NCI-H1417 (cell line): ENCODE data around the gene BAIAP3.

ENCODE experiments used
- DNase-seq, 3 experiments: peaks; one replicate each; lab custom pipeline; 2025; lab: John Stamatoyannopoulos, UW

BAIAP3 gene

DNA sequence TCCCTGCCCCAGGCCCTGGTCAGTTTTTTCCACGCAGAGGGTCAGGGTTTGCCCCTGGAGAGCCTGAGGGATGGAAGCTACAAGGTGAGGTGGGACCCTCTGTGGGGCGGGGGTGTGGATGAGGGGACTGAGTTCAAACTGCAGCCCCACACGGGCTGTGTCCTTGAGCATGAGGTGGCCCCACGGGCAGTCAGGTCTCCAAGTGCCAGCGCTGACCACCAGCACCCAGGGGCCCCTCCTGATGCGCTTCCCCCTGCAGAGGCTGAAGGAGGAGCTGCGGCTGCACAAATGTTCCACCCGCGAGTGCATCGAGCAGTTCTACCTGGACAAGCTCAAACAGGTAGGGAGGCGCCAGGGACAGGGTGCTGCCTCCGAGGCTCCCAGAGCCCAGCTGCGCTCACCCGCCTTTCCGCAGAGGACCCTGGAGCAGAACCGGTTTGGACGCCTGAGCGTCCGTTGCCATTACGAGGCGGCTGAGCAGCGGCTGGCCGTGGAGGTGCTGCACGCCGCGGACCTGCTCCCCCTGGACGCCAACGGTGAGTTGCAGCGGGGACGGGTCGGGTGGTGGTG, 13.9 kb downstream of the BAIAP3 start:
- DNase-seq = no peak

DNA sequence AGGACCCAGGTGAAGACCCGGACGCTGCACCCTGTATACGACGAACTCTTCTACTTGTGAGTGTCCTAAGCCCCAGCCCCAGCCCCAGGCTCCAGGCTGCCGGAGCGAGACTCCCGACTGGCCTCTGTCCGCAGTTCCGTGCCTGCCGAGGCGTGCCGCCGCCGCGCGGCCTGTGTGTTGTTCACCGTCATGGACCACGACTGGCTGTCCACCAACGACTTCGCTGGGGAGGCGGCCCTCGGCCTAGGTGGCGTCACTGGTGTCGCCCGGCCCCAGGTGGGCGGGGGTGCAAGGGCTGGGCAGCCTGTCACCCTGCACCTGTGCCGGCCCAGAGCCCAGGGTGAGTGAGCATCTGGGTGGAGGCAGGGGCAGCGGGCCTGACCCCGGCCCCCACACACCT, 14.5 kb downstream of the BAIAP3 start:
- no peak for DNase-seq

- no peak for DNase-seq
Observed at GRCh38 chr16:1348441-1348840, 15.0 kb downstream of the BAIAP3 start.

- no peak for DNase-seq
Observed at GRCh38 chr16:1348926-1349325, 15.5 kb downstream of the BAIAP3 start.

GRCh38 chr16:1349351-1349750, 15.9 kb downstream of the BAIAP3 start:
- no peak for DNase-seq

- DNase-seq = no peak
Observed at GRCh38 chr16:1349951-1350350, 16.5 kb downstream of the BAIAP3 start.

GRCh38 chr16:1350691-1351090, 17.2 kb downstream of the BAIAP3 start:
- DNase-seq = no peak

- DNase-seq = no peak
Observed at GRCh38 chr16:1351215-1351581, 17.8 kb downstream of the BAIAP3 start.

GRCh38 chr16:1351582-1352362, 18.3 kb downstream of the BAIAP3 start, which contains the start of the genes GNPTG and TSR3:
GNPTG (plus strand) TSS chr16:1351931; CDS start chr16:1351966, 35 bp downstream.
TSR3 (minus strand) TSS chr16:1351878; CDS start chr16:1351804, 74 bp downstream.
- peak; percentile 86 to 96 (median 86) for DNase-seq

DNA sequence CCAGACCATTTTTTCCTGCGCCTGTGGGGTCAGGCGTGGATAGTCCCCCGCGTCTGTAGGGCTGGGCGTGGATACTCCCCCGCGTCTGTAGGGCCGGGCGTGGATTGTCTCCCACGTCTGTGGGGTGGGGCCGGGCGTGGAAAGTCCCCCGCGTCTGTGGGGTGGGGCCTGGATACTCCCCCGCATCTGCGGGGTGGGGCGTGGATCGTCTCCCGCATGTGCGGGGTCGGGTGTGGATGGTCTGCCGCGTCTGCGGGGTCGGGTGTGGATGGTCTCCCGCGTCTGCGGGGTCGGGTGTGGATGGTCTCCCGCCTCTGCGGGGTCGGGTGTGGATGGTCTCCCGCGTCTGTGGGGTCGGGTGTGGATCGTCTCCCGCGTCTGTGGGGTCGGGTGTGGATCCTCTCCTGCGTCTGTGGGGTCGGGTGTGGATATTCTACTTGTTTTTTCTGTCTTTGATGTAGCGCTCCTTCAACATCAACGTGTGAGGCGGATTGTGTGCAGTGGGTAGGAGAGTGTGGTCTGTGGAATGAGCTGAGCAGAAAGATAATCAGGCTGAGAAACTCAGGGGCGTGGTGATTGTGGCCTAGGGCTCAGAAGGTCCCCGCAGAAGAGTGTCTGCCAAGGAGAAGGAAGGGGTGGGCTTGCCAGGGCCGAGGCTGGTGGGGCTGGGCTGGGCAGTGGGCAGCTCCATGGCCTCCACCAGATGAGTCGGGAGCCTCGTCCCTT, 21.5 kb downstream of the BAIAP3 start:
- no peak for DNase-seq

DNA sequence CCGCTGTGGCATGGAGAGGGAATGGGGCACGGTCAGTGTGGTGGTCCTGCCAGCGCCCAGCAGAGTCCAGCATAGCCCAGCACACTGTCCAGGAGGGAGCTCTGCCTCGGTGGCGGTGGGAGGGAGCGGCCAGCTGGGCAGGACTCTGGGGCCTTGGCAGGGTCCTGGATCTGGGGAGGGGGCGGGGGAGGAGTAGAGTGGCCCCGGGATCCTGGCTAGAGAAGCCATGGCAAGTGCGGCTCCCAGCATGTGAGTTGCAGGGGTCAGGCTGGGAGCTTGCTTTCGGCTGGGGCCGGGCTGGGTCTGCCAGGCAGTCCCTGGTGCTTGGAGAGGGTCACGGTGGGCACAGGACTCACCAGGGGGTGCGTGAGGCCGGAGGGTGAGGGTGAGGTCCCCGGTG, 22.1 kb downstream of the BAIAP3 start:
- DNase-seq = no peak

DNA sequence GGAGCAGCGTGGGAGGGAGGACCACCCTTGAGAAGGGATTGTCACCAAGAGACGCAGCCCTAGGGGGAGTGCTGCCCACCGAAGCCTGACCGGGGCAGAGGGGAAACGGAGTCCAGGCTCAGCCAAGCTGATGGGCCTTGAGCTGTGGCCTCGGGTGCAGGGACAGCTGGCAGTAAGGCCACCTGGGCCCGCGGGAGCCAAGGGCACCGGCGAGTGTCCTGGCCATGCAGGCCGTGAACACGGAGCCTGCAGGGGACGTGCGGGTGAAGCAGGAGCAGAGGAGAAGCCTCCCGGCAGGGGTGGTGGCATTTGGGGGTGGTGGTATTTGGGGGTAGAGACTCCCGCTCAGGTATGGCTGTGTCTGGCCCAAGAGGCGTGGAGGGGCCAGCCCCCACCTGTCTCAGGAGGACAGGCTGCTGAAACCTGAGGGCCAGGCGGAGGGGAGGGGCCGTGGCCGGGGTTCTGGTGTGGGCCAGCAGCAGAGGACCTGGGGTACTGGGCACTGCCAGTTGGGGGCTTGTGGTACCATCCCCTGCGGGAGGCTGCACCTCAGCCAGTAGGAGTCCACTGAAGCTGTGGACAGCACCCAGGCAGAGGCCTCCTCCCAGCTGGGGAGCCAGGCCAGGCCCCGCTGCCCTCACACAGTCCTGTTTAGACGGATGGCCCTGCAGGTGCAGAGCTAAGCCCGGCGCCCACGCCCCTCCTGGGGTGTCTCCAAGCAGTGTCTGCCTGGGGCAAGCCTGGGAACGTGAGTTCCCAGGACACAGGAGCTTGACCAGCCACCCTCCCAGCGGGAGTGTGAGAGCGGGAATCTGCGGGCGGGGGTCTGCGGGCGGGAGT, 22.8 kb downstream of the BAIAP3 start:
- no peak for DNase-seq

DNA sequence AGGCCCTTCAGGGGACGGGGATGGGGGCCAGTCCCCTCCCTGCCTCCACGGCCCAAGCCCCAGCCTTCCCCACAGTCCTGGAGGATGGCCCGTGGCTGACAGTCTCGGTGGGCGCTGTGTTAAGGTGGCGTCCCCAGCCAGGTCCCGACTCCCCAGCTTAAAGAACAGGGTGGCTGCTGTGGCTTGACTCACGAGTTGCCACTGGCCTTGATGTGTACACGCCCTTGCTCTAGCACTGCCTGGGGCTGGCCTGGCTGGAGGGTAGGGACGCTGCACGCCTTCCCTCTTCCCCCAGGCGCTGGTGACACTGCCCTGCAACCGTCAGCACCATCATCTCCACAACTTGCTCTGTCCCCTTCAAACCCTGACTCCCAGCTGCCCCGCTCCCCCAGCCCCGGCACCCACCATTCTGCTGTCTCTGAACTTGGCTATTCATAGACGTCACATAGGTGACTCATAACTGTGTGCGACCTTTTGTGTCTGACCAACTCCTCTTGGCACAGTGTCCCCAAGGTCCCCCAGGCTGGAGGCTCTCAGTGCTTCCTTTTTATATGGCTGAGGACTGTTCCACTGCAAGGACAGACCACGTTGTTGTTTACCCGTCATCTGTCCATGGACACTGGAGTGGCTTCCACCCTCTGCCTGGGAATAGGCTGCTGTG, 24.6 kb downstream of the BAIAP3 start:
- no peak for DNase-seq

DNA sequence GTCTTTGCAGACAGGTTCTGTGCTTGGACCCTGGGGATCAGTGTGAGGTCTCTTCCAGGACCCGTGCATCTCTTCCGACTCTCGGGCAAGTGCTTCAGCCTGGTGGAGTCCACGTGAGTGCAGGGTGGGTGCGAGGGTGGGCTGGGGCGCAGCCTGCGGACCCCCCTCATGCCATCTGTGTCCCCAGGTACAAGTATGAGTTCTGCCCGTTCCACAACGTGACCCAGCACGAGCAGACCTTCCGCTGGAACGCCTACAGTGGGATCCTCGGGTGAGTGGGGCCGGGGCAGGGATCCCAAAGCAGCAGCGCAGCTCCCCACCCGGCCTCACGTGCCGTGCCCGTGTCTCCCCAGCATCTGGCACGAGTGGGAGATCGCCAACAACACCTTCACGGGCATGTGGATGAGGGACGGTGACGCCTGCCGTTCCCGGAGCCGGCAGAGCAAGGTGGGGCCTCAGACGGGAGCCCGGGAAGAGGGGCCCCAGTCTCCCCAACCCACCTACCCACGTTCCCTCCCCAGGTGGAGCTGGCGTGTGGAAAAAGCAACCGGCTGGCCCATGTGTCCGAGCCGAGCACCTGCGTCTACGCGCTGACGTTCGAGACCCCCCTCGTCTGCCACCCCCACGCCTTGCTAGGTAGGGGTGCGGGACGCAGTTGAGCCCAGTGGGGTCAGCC, 28.4 kb downstream of the BAIAP3 start:
- no peak for DNase-seq

- DNase-seq = no peak
Observed at GRCh38 chr16:1362807-1363206, 29.4 kb downstream of the BAIAP3 start.

- peak; percentile 29 to 53 (median 43) for DNase-seq
Observed at GRCh38 chr16:1363501-1364041, 30.1 kb downstream of the BAIAP3 start.

- DNase-seq = no peak
Observed at GRCh38 chr16:1364510-1364909, 31.1 kb downstream of the BAIAP3 start.

DNA sequence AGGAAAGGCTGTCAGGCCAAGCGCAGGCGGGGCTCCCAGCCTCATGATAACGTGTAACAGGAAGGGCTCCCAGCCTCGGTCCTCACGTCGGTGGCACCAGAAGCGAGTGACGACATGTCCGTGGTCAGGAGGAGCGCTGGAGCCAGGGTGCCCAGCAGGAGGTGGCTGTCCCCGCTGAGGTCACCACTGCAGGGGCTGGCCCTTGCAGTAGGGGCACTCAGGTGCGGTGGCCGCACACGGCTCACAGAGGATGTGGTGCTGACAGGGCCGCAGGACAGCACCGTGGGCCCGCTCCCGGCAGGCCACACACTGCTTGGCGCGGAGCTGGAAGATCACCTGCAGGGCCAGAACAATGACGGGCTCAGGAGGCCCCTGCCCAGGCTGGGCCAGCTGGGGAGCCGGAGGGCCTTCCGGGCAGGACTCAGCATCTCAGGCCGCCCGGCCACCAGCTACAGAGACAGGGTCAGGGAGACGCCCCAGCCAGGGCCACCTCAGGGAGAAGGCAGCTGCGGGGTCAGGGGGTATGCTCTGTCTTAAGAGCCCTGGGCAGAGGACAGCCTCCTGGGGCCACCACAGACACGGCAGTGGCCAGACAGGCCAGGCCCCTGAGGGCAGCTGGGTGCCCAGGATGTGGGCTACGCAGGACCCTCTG, 32.7 kb downstream of the BAIAP3 start:
- no peak for DNase-seq

- DNase-seq = peak in 2 of 3 experiments; percentile 67 to 77
Observed at GRCh38 chr16:1366712-1367299, 33.4 kb downstream of the BAIAP3 start.
